HCT116 (cell line): Measurements from ENCODE around the gene HIVEP1. TPM values are rescaled to one million over a fixed set of nuclear protein-coding genes. Genes with fewer than 3 reads are reported as not detected.

Experiments
- ATAC-seq: fragments of 200-7000 bp; cut with Tn5 transposase; 2 replicates; pipeline ENCODE4 v1.9.1; 2020; ENCODE audit warnings: mild to moderate bottlenecking, moderate library complexity
- BruUV-seq: library from RNA; stranded (reverse); fragments of 400-500 nt; replicated peaks from 2 replicates; lab custom pipeline; 2021; lab: Mats Ljungman, UMichigan
- CTCF ChIA-PET: fragments of 300-600 bp; sonication (Branson Sonifier 250); formaldehyde crosslinking; loops from one replicate; lab custom pipeline; 2021; ENCODE audit warnings: antibody characterized with exemption; lab: Charles Lee
- POLR2A ChIA-PET: fragments of 300-600, 350-600 bp; sonication (Branson Sonifier 250); formaldehyde crosslinking; loops from one replicate; lab custom pipeline; 2021; ENCODE audit warnings: antibody characterized with exemption; lab: Charles Lee
- RAD21 ChIA-PET, 2 experiments: fragments of 300-600 bp; sonication (Branson Sonifier 250); formaldehyde crosslinking; loops; one replicate each; lab custom pipeline; 2023; ENCODE audit warnings: low total read pairs in 2 of 2; ENCODE audit not compliant: uncharacterized antibody in 2 of 2, unreplicated experiment in 2 of 2, low non-redundant PET in 1 of 2; lab: Charles Lee
- DNase-seq: peaks from one replicate; pipeline ENCODE4 v3.0.0-alpha.2; 2010; ENCODE audit warnings: low read depth, low spot score
- H2AFZ ChIP-seq: fragments of 200-600 bp; shearing (Covaris generic), sonication (generic); 2 replicates; pipeline ENCODE4 v1.6.1; 2017; ENCODE audit warnings: low read depth, mixed run types, mixed read lengths, antibody characterized with exemption, low read length; ENCODE audit not compliant: poor library complexity, severe bottlenecking
- H3K27ac ChIP-seq: 2 replicates; pipeline ENCODE4 v1.5.1; 2012; ENCODE audit warnings: low read depth, low read length
- H3K27me3 ChIP-seq: fragments of 200-600 bp; sonication (generic); 2 replicates; pipeline ENCODE4 v1.6.1; 2016; ENCODE audit warnings: mixed run types, low read length, mixed read lengths; ENCODE audit not compliant: insufficient read depth
- H3K36me3 ChIP-seq, 2 experiments: fragments of 200-500 bp in 1 of 2; fragments of 200-600 bp in 1 of 2; sonication (Bioruptor generic) in 1 of 2; sonication (generic) in 1 of 2; 2 replicates each; pipeline versions ENCODE4 v1.5.1 to v1.6.1; 2014 to 2016; ENCODE audit warnings: low read length in 2 of 2, inconsistent platforms in 1 of 2, mixed read lengths in 1 of 2, mixed run types in 1 of 2; ENCODE audit not compliant: insufficient read depth in 2 of 2, control insufficient read depth in 1 of 2
- H3K4me1 ChIP-seq, 2 experiments: fragments of 200-600 bp in 1 of 2; sonication (generic) in 1 of 2; 2 replicates each; pipeline versions ENCODE4 v1.5.1 to v1.6.1; 2012 to 2017; ENCODE audit warnings: low read length in 2 of 2, inconsistent platforms in 1 of 2, mild to moderate bottlenecking in 1 of 2, mixed read lengths in 1 of 2, mixed run types in 1 of 2, moderate library complexity in 1 of 2; ENCODE audit not compliant: insufficient read depth in 2 of 2, control insufficient read depth in 1 of 2
- H3K4me2 ChIP-seq: fragments of 200-600 bp; sonication (generic); 2 replicates; pipeline ENCODE4 v1.6.1; 2017; ENCODE audit warnings: mixed run types, low read length, mixed read lengths
- H3K4me3 ChIP-seq, 2 experiments: fragments of 200-600 bp in 1 of 2; sonication (generic) in 1 of 2; replicated peaks in 1 of 2; 2 replicates each; pipeline ENCODE4 v1.5.1; 2011 to 2016; ENCODE audit warnings: low read length in 2 of 2, control low read depth in 1 of 2, low read depth in 1 of 2, mild to moderate bottlenecking in 1 of 2, mixed read lengths in 1 of 2, mixed run types in 1 of 2
- H3K79me2 ChIP-seq: fragments of 200-600 bp; sonication (generic); 2 replicates; pipeline ENCODE4 v1.6.1; 2017; ENCODE audit warnings: mild to moderate bottlenecking, mixed run types, low read length, moderate library complexity, mixed read lengths; ENCODE audit not compliant: insufficient read depth
- H3K9ac ChIP-seq: fragments of 200-600 bp; sonication (generic); 2 replicates; pipeline ENCODE4 v1.6.1; 2016; ENCODE audit warnings: low read length, mixed read lengths
- H3K9me2 ChIP-seq: fragments of 200-600 bp; sonication (generic), shearing (Covaris generic); 2 replicates; pipeline ENCODE4 v1.6.1; 2017; ENCODE audit warnings: mixed run types, mild to moderate bottlenecking, moderate library complexity; ENCODE audit not compliant: insufficient read depth
- H3K9me3 ChIP-seq, 2 experiments: fragments of 200-500 bp in 1 of 2; fragments of 200-600 bp in 1 of 2; sonication (Bioruptor generic) in 1 of 2; sonication (generic) in 1 of 2; 2 replicates each; pipeline ENCODE4 v1.6.1; 2014 to 2017; ENCODE audit warnings: low read length in 2 of 2, mixed read lengths in 2 of 2, inconsistent platforms in 1 of 2, low read depth in 1 of 2, mild to moderate bottlenecking in 1 of 2, mixed run types in 1 of 2, moderate library complexity in 1 of 2; ENCODE audit not compliant: control insufficient read depth in 1 of 2, insufficient read depth in 1 of 2
- H4K20me1 ChIP-seq: fragments of 200-600 bp; sonication (generic), shearing (Covaris generic); 2 replicates; pipeline ENCODE4 v1.6.1; 2017; ENCODE audit warnings: mixed run types, mild to moderate bottlenecking, moderate library complexity; ENCODE audit not compliant: insufficient read depth
- CEBPB ChIP-seq: IDR thresholded peaks from 2 replicates; pipeline ENCODE4 v1.6.1; 2012; ENCODE audit warnings: low read depth
- ELF1 ChIP-seq: IDR thresholded peaks from 2 replicates; pipeline ENCODE4 v1.6.1; 2012; ENCODE audit warnings: low read depth, borderline replicate concordance
- EZH2 ChIP-seq: fragments of 200-600 bp; sonication (generic); IDR thresholded peaks from 2 replicates; pipeline ENCODE4 v1.6.1; 2017; ENCODE audit warnings: antibody characterized with exemption, mixed run types
- EZH2phosphoT487 ChIP-seq: fragments of 200-600 bp; IDR thresholded peaks from 2 replicates; pipeline ENCODE4 v1.6.1; 2018; ENCODE audit warnings: antibody characterized with exemption, borderline replicate concordance
- FOSL1 ChIP-seq: IDR thresholded peaks from 2 replicates; pipeline ENCODE4 v1.6.1; 2012; ENCODE audit warnings: low read depth
- JUND ChIP-seq: IDR thresholded peaks from 2 replicates; pipeline ENCODE4 v1.6.1; 2012
- MAX ChIP-seq: IDR thresholded peaks from 2 replicates; pipeline ENCODE4 v1.6.1; 2012
- POLR2A ChIP-seq: IDR thresholded peaks from 2 replicates; pipeline ENCODE4 v1.7.0; 2011; ENCODE audit warnings: borderline replicate concordance; ENCODE audit not compliant: insufficient read depth, insufficient read length; ENCODE audit errors: extremely low read depth
- POLR2AphosphoS5 ChIP-seq: IDR thresholded peaks from 2 replicates; pipeline ENCODE4 v1.6.1; 2011; ENCODE audit warnings: mild to moderate bottlenecking, low read depth, low read length, moderate library complexity
- RAD21 ChIP-seq: IDR thresholded peaks from 2 replicates; pipeline ENCODE4 v1.6.1; 2012; ENCODE audit warnings: low read depth, mild to moderate bottlenecking
- SRF ChIP-seq: IDR thresholded peaks from 2 replicates; pipeline ENCODE4 v1.6.1; 2012; ENCODE audit warnings: low read depth
- TCF7L2 ChIP-seq: IDR thresholded peaks from 2 replicates; pipeline ENCODE4 v1.7.0; 2011; ENCODE audit warnings: borderline replicate concordance, inconsistent platforms; ENCODE audit not compliant: insufficient read depth, insufficient read length; ENCODE audit errors: extremely low read depth
- YY1 ChIP-seq: IDR thresholded peaks from 2 replicates; pipeline ENCODE4 v1.6.1; 2011; ENCODE audit warnings: low read length, low read depth, moderate library complexity, mild to moderate bottlenecking; ENCODE audit not compliant: insufficient replicate concordance; ENCODE audit errors: extremely low read depth
- ZFX ChIP-seq: fragments of 450-650 bp; IDR thresholded peaks from 2 replicates; pipeline ENCODE4 v1.6.1; 2017
- ZNF274 ChIP-seq: fragments of 200-500 bp; sonication (Bioruptor generic); IDR thresholded peaks from 2 replicates; pipeline ENCODE4 v1.6.1; 2014; ENCODE audit warnings: mild to moderate bottlenecking, low read depth, low read length, inconsistent platforms
- intact Hi-C: fragments of 100-400 bp; cut with micrococcal nuclease; formaldehyde crosslinking; loops from 2 replicates; pipeline ENCODE4 v1.10.0; 2022
- total RNA-seq: library from RNA; stranded (reverse); gene quantifications from one replicate; pipeline ENCODE4 v1.2.1, GENCODE V29; 2021; ENCODE audit not compliant: unreplicated experiment
- TF ChIP-seq, protein P1 (sequence below): IDR thresholded peaks from 2 replicates; pipeline ENCODE4 v1.6.1; 2012
- TF ChIP-seq, protein P2 (sequence below), 3 experiments: fragments of 200-600 bp in 1 of 3; sonication (generic) in 1 of 3; IDR thresholded peaks in 2 of 3; conservative IDR thresholded peaks in 1 of 3; 2 replicates each; pipeline ENCODE4 v1.5.1; 2012 to 2017; ENCODE audit warnings: low read depth in 2 of 3, low read length in 2 of 3, antibody characterized with exemption in 1 of 3, borderline replicate concordance in 1 of 3, control low read depth in 1 of 3, mild to moderate bottlenecking in 1 of 3, mixed read lengths in 1 of 3, mixed run types in 1 of 3, moderate library complexity in 1 of 3; ENCODE audit not compliant: insufficient read depth in 1 of 3
- TF ChIP-seq, protein P3 (sequence below): IDR thresholded peaks from 2 replicates; pipeline ENCODE4 v1.6.1; 2011; ENCODE audit warnings: mild to moderate bottlenecking, low read length, moderate library complexity; ENCODE audit not compliant: insufficient replicate concordance; ENCODE audit errors: extremely low read depth

The HIVEP1 gene
- total RNA-seq, 1 experiment from 2014 or later: 11.2 TPM

DNA sequence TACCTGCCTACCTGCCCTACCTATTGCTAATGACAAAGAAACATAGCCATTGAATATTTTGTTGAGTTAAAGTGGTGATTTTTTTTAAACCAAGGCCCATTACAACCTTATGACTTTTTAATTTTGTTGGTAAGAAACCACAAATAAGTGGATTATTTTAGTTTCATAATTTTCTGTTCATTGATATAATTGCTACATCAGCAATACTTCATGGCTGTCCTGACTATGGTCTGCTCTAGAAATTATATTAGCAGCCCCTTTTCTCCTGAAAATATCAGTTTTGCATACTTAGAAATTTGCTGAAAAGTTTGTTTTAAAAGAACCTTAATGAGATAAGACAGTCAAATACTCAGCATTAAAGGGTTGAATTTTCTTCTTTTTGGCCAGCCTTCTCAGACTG lies 106.5 kb downstream of the HIVEP1 start:
- H3K9ac ChIP-seq: no peak overlapping the region
- no peaks in the 10 kb centered on the region for H3K9me2 ChIP-seq
- ChIA-PET RAD21 (no interaction called here), POLR2A (no interaction called here), CTCF (no interaction called here)
- no peaks in the 10 kb centered on the region for H3K79me2 ChIP-seq
- no peak overlapping the region for H2AFZ ChIP-seq
- no peaks in the 10 kb centered on the region for H3K36me3 ChIP-seq
- intact Hi-C loops: no loop called here
- no peaks in the 10 kb centered on the region for H3K27me3 ChIP-seq
- no peak overlapping the region for H3K27ac ChIP-seq
- H3K4me1 ChIP-seq: no peaks in the 10 kb centered on the region
- H3K9me3 ChIP-seq: no peaks in the 10 kb centered on the region
- H4K20me1 ChIP-seq: no peaks in the 10 kb centered on the region
- H3K4me2 ChIP-seq: no peak overlapping the region
- TF ChIP-seq EZH2: no peak
- TF ChIP-seq ZNF274: no peak
- no peak for TF ChIP-seq POLR2AphosphoS5
- no peak for TF ChIP-seq YY1
- TF ChIP-seq ZFX: no peak
- no peak for TF ChIP-seq ELF1
- TF ChIP-seq TCF7L2: no peak
- TF ChIP-seq POLR2A: no peak
- TF ChIP-seq SRF: no peak
- TF ChIP-seq, protein P1, sequence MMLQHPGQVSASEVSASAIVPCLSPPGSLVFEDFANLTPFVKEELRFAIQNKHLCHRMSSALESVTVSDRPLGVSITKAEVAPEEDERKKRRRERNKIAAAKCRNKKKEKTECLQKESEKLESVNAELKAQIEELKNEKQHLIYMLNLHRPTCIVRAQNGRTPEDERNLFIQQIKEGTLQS: no peak
- no peak for TF ChIP-seq MAX
- no peak for TF ChIP-seq CEBPB
- TF ChIP-seq, protein P2, sequence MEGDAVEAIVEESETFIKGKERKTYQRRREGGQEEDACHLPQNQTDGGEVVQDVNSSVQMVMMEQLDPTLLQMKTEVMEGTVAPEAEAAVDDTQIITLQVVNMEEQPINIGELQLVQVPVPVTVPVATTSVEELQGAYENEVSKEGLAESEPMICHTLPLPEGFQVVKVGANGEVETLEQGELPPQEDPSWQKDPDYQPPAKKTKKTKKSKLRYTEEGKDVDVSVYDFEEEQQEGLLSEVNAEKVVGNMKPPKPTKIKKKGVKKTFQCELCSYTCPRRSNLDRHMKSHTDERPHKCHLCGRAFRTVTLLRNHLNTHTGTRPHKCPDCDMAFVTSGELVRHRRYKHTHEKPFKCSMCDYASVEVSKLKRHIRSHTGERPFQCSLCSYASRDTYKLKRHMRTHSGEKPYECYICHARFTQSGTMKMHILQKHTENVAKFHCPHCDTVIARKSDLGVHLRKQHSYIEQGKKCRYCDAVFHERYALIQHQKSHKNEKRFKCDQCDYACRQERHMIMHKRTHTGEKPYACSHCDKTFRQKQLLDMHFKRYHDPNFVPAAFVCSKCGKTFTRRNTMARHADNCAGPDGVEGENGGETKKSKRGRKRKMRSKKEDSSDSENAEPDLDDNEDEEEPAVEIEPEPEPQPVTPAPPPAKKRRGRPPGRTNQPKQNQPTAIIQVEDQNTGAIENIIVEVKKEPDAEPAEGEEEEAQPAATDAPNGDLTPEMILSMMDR (IDR thresholded peaks at IDR 0.05 in 2 of 3, conservative IDR thresholded peaks at IDR 0.05 in 1 of 3; ENCODE audit: borderline replicate concordance in 1 of 3, insufficient read depth in 1 of 3, low read depth in 2 of 3, low read length in 2 of 3): no peak
- no peak for TF ChIP-seq EZH2phosphoT487
- no peak for TF ChIP-seq RAD21
- no peak for TF ChIP-seq FOSL1
- TF ChIP-seq, protein P3, sequence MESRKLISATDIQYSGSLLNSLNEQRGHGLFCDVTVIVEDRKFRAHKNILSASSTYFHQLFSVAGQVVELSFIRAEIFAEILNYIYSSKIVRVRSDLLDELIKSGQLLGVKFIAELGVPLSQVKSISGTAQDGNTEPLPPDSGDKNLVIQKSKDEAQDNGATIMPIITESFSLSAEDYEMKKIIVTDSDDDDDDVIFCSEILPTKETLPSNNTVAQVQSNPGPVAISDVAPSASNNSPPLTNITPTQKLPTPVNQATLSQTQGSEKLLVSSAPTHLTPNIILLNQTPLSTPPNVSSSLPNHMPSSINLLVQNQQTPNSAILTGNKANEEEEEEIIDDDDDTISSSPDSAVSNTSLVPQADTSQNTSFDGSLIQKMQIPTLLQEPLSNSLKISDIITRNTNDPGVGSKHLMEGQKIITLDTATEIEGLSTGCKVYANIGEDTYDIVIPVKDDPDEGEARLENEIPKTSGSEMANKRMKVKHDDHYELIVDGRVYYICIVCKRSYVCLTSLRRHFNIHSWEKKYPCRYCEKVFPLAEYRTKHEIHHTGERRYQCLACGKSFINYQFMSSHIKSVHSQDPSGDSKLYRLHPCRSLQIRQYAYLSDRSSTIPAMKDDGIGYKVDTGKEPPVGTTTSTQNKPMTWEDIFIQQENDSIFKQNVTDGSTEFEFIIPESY: no peak
- TF ChIP-seq JUND: no peak
- no peak for ATAC-seq
- no peak for DNase-seq
- no peak overlapping the region for H3K4me3 ChIP-seq
- BruUV-seq: no TSS peak
